HG02943 (cell line): ENCODE data around the gene FAM120C.

Experiments
- ATAC-seq: cut with Tn5 transposase; IDR thresholded peaks from one replicate; pipeline ENCODE4 v1.9.1; 2021; ENCODE audit warnings: mild to moderate bottlenecking, low read depth, moderate library complexity; ENCODE audit not compliant: unreplicated experiment

FAM120C gene

DNA sequence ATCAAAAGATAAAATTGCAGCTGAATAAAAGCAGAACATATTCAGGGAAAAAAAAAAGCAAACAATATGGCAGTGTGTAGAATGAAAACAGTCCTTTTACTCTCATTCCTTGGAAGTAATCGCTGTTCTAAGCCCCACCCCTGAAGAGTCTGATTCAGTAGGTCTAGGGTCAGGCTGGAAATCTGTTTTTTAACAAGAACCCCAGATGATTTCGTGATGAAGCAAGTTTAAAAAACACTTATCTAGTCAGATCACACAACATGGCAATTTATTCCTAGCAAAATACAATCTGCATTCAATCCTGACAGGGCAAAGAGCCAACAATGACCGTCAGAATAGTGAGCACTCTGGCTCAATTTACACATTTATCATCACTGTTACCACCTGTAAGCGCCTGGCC lies 16.1 kb downstream of the FAM120C start:
- no peak for ATAC-seq

DNA sequence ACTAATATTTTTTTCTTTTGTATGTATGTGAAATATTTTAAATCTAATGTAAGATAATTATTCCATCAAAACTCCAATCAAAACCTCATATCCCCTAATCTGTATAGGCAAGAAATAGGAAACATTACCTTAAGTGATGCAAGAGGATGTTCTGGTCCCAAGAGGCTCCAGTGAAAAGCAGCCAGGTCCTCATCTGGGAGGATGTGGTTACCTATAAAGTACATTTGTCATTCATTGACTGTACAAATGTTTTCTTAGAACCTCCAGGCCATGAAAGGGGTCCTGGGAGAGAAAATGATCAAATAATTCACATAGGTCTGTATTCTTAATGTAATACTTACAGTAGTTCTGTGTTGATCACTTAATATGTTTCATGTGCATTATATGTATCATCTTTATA lies 25.5 kb downstream of the FAM120C start:
- ATAC-seq = no peak

DNA sequence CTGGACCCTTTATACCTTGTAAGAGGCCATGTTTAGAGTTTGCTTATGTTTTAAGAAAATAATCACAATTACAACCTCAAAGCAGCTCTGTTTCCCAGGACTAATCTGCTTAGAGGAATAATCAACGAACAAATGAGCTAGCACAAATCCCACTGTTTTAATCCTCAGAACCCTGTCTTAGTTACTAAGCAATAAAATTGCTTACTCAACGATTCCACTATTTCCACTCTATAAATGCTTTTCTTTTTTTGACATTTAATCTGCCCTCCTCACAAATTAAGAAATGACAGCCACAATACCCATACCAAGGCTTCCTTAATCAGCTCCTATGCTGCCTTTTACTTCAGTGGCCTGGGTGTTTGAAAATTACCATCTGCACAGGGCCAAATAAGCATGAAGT lies 48.8 kb downstream of the FAM120C start:
- no peak for ATAC-seq

DNA sequence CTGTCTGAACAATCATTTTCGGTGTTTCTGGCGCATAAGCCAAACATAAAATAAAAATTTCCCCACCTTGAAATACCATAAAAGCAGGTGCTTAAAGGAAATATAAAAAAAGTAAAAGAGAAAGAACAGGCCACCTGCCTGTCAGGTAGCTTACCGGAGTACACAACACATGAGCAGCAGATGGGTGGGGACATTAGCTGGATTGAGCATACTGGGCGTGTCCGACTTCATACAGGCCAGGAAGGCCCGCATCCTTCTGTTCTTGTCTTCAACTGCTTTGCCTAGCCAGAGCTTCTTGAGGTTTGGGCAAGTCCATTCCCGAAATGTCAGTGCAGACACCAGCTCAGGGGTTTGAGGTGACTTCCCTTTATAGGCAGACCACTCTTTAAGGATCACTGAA lies 66.7 kb downstream of the FAM120C start:
- no peak for ATAC-seq

DNA sequence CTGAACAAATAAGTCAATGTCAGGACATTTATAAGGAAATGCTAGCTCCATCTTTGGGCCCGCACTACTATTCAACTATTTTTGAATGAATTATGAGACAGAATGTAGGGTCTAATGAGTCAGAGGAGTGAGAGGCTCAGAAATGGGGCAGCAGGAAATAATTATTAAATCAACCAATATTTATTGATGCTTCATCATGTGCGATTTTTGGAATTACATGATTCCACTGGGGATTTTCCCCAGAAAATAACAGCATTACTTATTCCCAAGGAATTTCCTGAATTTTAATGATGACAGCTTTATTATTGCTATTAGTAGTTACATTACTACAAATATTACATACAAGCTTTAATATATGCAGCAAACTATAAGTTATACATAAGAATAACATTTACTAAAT lies 89.5 kb downstream of the FAM120C start:
- ATAC-seq = no peak

DNA sequence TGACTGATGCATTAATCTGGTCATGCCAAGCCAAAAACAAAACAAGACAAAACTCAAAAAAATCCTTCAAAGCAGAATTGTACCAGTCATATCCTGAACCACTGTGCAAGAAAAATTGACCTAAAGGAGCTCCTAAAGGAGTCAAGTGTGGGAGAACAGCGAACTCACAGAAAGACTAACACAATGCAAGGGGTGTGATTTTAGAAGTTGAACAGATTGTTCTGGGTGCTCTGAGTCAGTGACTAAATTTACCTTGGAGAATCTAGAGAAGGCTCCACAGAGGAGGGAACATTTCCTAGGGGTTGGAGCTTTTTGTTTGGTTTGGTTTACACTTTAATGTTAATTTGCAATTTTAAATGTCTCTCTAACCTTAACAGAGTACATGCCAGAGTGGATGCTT lies 89.9 kb downstream of the FAM120C start:
- ATAC-seq = no peak

DNA sequence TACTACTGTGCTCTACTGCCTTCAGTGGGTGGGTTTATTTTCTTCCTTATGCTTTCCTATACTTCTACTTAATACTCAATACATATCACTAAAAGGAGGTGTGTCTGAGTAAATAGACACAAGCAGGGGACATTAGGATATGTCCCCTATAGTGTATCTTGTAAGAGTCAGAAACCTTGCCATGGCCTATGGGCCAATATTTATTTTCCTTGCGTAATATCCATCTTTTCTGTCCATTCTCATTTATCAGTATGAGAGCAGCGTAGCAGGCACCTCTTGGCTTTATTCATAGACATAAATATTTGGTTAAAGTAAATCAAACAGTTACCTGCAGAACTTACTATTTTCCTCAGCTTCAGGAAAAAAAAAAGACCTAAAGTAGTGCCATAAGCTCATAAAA lies 92.2 kb downstream of the FAM120C start:
- ATAC-seq = no peak

DNA sequence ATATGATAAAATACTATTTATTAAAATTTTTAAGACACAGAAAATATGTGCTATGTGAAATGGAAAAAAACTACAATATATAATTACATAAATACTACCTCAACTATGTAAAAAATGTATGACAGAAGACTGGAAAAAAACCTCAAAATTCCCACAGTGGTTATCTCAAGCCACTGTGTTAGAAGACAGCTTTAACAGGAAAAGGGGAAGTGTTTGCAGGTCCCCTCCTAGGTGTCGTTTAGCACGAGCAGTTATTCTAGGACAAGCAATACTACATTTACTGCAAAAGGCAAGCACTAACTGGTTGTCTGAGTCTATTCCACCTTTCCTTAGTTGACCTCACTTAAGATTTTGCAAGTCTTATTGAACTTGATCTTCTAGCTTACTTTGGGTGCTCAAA lies 93.9 kb downstream of the FAM120C start:
- ATAC-seq = no peak

DNA sequence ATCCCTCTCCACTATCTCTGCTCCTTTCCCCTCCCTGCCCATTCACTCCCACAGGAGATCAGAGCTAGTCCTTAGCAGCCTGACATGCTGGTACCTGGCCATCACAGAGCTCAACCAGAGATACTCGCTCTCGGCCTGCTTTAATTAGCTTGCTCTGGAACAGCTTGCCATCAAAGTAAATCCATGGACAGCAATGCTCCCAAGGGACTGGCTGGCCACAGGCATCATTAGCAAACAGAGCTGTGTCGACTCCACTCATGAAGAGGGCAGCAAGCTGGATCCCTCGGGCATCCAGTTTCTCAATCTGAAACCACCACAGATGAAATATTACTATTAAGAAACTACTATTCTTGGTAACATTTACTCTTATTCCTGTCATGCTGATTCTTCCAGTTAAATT lies 95.4 kb downstream of the FAM120C start:
- no peak for ATAC-seq

DNA sequence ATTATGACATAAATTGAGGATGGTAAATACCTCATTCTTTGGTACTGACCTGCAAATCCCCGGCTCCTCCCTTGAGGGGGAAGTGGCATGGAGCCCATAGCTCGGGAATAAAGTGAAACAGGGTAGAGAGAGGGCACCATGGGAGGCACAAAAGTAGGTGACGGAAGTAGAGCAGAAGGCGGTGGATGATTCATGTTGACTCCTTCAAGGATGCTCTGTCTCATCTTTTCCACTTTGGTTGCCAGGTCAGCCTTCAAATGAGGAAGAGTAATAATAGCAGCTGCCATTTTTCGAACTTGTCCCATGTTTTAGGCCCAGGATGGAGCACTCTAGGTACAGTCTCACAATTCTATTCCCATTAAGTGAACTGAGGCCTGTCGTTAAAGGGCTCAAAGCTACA lies 97.4 kb downstream of the FAM120C start:
- ATAC-seq = no peak

DNA sequence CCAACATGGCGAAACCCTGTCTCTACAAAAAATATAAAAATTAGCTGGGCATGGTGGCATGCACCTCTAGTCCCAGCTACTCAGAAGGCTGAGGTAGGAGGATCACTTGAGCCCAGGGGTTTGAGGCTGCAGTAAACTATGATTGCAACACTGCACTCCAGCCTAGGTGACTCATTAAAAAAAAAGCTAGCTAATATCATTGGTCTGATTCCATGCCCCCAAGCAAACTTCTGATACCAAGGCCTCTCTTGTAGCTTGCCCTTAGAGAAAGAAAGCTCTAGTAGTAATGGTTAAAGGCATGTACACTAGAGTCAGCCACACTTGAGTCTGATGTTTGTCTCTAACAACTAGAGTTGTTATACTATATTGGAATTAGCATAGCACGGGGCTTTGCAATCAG lies 106.2 kb downstream of the FAM120C start:
- ATAC-seq = no peak

DNA sequence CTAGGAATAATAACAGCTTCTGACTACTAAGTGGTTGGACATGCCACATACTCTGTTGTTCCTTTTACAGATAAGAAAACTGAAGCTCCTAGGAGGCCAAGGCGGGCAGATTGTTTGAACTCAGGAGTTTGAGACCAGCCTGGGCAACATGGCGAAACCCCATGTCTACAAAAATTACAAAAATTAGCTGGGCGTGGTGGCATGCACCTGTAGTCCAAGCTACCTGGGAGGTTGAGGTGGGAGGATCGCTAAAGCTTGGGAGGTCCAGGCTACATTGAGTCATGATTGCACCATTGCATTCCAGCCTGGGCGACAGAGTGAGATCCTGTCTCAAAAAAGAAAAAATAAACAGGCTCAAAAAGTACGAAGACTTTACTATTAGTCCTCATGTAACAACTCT lies 108.2 kb downstream of the FAM120C start:
- ATAC-seq = no peak

DNA sequence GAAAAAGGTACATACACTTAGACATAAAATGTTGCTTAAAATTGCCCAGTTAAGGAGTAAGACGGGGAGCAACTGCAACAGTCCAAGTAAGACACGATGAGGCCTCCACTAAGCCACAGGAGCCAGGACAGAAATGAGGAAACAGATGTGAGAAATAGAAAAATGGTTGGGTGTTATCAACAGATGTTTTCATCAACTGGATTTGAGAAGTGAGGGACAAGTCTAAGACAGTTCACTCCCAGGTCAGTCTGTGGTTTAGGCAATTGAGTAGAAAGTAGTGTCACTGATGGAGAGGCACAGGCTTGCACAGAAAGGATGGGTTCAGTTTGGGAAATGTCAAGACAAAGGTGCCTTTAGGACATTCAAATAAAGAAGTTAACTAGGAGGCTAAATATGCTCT lies 115.3 kb downstream of the FAM120C start:
- ATAC-seq = no peak

DNA sequence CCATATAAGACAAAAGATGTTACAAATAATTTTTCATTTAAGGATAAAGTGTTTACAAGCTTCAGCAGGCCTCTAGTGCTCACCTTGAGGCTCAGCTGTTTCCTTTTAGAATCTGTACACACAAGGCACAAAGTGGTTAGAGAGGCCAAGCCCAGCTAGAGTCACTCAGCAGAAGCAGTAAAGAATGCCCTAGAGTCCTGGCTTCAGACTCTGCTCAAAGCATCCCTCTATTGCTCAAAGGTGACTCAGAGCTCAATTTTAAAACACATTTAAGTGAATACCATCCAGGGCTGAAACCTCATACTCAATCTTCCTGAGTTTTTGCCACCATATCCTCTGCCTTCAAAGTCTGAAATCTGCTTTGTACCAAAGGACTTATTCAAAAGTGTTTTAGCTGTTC lies 116.2 kb downstream of the FAM120C start:
- ATAC-seq = no peak

DNA sequence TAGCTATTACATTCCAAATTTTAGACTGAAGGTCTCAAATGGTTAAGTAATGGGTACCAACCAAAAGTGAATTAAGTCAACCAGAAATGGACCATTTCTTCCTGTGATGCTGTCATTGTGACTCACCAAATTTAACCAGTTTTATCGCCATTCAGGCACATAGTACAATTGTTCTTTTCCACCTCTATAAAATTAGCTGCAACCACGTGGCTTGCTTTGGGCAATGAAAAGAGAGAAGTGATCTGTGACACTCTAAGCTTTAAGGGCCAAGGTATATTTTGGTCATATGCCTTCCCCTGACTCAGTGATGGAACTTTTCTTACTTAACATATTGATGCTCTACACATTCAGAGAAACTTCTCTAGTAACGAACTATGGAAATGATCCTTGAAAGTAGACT lies 118.5 kb downstream of the FAM120C start:
- no peak for ATAC-seq

DNA sequence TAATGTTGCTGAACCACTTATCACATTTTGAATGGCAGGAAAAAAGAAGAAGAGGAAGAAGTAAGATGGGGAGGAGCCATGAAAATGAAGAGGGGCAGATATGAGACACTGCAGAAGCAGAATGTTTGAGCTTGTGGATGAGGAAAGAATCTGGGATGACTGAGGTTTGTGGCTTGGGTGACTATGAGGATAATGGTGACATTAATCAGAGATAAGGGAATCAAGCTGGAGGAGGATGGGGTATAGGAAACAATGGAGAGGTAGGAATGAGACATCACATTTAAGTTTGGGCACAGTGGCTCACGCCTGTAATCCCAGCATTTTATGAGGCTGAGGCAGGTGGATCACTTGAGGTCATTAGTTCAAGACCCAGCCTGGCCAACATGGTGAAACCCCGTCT lies 119.7 kb downstream of the FAM120C start:
- ATAC-seq = no peak

DNA sequence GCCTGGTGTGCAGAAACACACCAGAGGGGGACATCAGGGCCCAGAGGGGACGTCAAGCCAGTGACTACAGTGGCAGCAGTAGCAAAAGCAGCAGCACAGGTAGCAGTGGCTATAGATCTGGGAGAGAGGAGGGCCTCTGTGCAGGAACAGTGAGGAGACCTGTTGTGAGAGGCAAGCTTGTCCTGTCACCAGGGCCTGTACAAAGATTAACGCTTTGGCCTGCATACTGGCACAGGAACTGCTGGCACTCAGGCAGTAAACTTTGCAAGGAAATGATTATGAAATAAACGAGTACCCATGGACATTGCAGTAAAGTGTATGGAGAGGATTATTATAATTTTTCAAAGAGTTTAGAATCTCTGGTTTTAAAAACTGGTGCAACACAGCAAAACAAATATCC lies 133.3 kb downstream of the FAM120C start:
- no peak for ATAC-seq

DNA sequence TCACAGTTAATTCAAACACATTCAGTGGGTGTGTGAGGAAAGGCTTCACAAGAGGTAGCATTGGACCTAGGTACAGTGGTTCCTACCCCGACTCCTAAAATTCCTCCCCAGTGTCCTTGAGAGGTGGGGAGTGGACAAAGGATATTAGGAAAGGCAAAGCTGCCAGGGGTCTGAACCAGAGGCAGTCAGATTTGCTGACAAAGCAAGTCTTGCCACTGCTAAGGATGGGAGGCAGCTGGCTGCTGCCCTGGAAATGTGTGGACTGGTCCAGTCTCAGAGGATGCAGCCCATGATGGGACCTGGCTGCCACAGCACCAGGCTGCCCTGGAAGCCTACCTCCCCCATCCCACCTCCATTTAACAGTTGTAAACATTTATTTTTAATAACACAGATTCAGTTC lies 134.6 kb downstream of the FAM120C start:
- ATAC-seq = no peak

DNA sequence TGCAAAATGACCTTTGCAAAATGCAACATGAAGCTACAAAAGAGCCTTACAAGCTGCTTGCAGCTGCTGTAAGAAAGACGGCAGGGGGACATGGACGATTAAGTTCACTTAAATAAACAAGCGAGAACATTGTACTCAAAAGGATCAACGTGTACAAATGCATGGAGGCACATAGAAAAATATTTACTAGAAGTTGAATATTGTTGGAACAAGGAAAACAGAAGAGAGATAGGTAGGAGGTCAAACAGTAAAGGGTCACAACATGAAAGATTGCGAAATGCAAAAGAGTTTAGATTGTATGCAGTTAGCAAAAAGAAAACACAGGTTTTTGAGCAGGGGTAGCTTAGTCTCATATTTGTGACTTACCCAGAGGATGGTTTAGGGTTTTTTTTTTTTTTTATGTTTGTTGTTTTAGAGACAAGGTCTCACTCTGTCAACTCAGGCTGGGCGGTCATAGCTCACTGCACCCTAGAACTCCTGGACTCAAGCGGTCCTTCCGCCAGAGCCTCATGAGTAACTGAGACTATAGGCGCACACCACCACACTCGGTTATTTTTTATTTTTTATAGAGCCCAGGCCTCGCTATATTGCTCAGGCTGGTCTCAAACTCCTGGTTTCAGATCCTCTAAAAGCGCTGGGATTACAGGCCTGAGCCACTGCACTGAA lies 137.4 kb downstream of the FAM120C start:
- no peak for ATAC-seq

DNA sequence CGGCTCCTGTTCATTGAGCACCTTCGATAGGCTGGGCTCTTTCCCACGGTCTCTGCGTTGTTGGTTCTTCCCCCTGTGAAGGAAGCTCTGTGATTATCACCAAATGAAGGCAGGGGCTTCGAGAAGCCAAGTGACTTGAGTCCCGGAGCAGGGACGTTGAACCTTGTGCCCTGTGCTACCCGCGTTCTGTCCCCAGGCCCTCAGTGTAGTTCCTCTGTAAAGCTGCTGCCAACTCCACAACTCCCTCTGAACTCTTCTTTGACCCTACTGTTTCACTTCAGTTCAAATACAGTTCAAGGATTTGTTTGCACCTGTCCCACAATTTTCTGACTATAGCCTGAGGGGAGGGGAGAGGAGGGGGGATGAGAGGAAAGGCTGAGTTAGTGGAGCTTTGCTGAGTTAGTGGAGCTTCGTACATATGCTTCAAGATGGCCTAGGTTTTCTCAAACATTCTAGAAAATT lies 138.1 kb downstream of the FAM120C start:
- peak; percentile 18 for ATAC-seq

DNA sequence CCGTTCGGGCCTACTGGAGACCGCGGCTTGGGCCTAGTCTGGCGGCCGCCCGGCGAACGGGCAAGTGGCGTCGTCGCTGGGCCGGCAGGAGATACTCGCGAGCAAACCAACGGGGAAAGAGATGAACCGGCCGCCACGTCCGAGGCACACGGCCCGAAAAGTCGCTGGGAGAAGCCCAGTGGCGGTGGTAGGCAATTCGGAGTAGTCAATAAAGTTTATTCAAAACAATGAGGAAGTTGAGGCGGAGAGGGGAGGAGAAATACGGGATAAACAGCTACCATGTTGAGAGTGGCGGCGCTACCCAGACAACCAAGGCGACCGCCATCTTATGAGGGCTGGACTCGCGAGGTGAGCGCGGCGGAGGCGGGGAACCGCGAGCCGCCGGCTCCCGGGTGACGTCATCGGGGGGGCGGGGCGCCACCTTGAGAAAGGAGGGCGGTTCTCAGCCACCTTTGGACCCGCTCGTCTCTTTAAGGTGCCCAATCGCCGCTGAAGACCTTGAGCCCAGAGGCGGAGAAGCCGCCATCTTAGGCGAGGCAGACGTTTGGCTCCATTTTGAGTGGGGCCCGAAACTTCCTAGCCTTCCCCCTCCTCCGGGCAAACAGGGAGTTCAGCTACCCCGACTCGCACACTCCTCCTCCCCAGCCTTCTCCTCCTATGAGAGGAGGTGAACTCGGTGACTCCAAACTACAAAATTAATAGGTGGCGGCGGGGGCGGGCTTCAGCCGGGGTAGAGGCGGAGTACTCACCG lies 138.8 kb downstream of the FAM120C start, which contains the start of gene PHF8:
PHF8 (minus strand) TSS at position 348 of the 751 bp plus-strand sequence. CDS start 1,745 bp downstream, outside the sequence.
- peak; percentile 82 for ATAC-seq

DNA sequence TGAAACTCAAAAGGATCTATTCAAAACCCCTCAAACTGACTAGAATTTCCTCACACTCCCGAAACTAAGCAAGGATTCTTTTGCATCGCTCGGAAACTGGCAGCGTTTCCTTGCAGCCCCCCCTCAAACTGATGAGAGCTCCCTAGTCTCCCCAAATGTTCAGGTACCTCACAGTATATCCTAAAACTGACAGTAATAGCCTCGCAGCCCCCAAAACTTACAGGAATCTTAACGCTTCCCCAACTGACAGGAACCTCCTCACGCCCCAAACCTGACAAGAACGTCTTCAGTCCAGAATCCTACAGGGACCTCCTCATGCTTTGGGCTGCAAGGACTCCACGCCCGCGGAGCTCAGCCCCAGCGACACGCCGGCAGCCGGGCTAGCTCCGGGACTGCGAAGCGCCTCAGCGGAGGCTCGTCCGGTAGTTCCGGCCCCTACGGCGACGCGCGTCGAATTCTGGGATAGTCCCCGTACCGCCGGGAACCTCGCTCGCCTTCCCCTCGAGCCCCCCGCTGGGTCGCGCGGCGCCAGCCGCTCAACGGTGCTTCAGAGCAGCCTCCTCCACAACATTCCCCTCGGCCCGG lies 139.4 kb downstream of the FAM120C start:
- peak; percentile 7 for ATAC-seq
